Osteocyte (in vitro differentiated cells): ENCODE data around the gene ASIC1. TPM values are rescaled to one million over a fixed set of nuclear protein-coding genes. Genes with fewer than 3 reads are reported as not detected.
"Not testable (repeated sequence)": the region's sequence is repeated elsewhere in the genome, so short reads cannot be mapped to it uniquely, and the experiment has no call there.

Experiments used
- DNase-seq: peaks from one replicate; pipeline ENCODE4 v3.0.0; 2021; ENCODE audit warnings: mixed read lengths; ENCODE audit not compliant: unreplicated experiment; ENCODE audit errors: extremely low spot score
- H3K27ac Mint-ChIP-seq: one replicate; pipeline ENCODE4 v1.8.0; 2021; ENCODE audit warnings: mild to moderate bottlenecking, mixed read lengths; ENCODE audit not compliant: unreplicated experiment
- H3K27me3 Mint-ChIP-seq: one replicate; pipeline ENCODE4 v1.8.0; 2021; ENCODE audit warnings: mixed read lengths; ENCODE audit not compliant: unreplicated experiment
- H3K36me3 Mint-ChIP-seq: one replicate; pipeline ENCODE4 v1.8.0; 2021; ENCODE audit warnings: mixed read lengths; ENCODE audit not compliant: unreplicated experiment
- H3K4me1 Mint-ChIP-seq: one replicate; pipeline ENCODE4 v1.8.0; 2021; ENCODE audit warnings: mixed read lengths; ENCODE audit not compliant: unreplicated experiment
- H3K4me3 Mint-ChIP-seq: one replicate; pipeline ENCODE4 v1.8.0; 2021; ENCODE audit warnings: mild to moderate bottlenecking, moderate library complexity, mixed read lengths; ENCODE audit not compliant: unreplicated experiment
- H3K9me3 Mint-ChIP-seq: one replicate; pipeline ENCODE4 v1.8.0; 2021; ENCODE audit warnings: mixed read lengths; ENCODE audit not compliant: unreplicated experiment
- total RNA-seq: library from RNA; stranded (reverse); gene quantifications from 2 replicates; pipeline ENCODE4 v1.2.1, GENCODE V29; 2021
- TF ChIP-seq, protein P1 (sequence below): fragments of 200-600 bp; sonication (generic); IDR thresholded peaks from 2 replicates; pipeline ENCODE4 v1.5.0; 2021; ENCODE audit warnings: antibody characterized with exemption, mild to moderate bottlenecking, moderate library complexity

The ASIC1 gene
- total RNA-seq, 1 donor from 2014 or later = 2.1 TPM

- Mint-ChIP-seq H3K4me1 (peaks cover 9% of the 10 kb centered on the region), H3K9me3 (no peaks in the 10 kb centered on the region), H3K27me3 (no peaks in the 10 kb centered on the region), H3K27ac (no peak overlapping the region), H3K36me3 (no peaks in the 10 kb centered on the region), H3K4me3 (no peak overlapping the region)
- no peak for DNase-seq
- TF ChIP-seq, protein P1, sequence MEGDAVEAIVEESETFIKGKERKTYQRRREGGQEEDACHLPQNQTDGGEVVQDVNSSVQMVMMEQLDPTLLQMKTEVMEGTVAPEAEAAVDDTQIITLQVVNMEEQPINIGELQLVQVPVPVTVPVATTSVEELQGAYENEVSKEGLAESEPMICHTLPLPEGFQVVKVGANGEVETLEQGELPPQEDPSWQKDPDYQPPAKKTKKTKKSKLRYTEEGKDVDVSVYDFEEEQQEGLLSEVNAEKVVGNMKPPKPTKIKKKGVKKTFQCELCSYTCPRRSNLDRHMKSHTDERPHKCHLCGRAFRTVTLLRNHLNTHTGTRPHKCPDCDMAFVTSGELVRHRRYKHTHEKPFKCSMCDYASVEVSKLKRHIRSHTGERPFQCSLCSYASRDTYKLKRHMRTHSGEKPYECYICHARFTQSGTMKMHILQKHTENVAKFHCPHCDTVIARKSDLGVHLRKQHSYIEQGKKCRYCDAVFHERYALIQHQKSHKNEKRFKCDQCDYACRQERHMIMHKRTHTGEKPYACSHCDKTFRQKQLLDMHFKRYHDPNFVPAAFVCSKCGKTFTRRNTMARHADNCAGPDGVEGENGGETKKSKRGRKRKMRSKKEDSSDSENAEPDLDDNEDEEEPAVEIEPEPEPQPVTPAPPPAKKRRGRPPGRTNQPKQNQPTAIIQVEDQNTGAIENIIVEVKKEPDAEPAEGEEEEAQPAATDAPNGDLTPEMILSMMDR = no peak
Observed at GRCh38 chr12:50079771-50080170, 22.4 kb downstream of the ASIC1 start.

- no peaks in the 10 kb centered on the region for H3K27me3 Mint-ChIP-seq
- H3K4me3 Mint-ChIP-seq = no peak overlapping the region
- H3K36me3 Mint-ChIP-seq = no peaks in the 10 kb centered on the region
- no peak overlapping the region for H3K27ac Mint-ChIP-seq
- TF ChIP-seq, protein P1 = no peak
- no peaks in the 10 kb centered on the region for H3K9me3 Mint-ChIP-seq
- peaks cover 16% of the 10 kb centered on the region for H3K4me1 Mint-ChIP-seq
- no peak for DNase-seq
Observed at GRCh38 chr12:50081096-50081808, 23.9 kb downstream of the ASIC1 start.

GRCh38 chr12:50082644-50083043 is 25.2 kb downstream of the ASIC1 start:
- H3K27me3 Mint-ChIP-seq = no peaks in the 10 kb centered on the region
- TF ChIP-seq, protein P1 = no peak
- H3K36me3 Mint-ChIP-seq = peaks cover 6% of the 10 kb centered on the region
- DNase-seq = no peak
- H3K27ac Mint-ChIP-seq = no peak overlapping the region
- no peak overlapping the region for H3K4me3 Mint-ChIP-seq
- H3K9me3 Mint-ChIP-seq = no peaks in the 10 kb centered on the region
- peaks cover 20% of the 10 kb centered on the region for H3K4me1 Mint-ChIP-seq

DNA sequence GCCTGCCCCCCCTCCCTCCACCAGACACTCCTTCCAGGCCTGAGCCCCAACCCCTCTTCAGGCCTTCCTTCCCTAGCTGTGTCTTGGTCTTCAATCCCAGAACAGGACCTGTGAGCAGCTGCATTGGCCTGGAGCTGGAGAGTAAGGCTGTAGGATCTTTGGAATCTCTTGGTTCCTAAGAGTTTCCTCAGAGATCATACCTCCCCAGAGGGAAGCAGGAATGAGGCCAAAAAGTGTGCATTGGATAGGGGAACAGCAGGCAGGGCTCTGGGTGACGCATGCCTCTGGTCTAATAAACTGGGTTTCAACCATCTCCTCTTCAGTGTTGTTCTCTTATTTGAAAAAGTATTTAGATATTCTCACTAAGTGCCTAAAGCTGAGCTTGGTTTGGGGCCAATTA is 25.9 kb downstream of the ASIC1 start:
- H3K27me3 Mint-ChIP-seq = no peaks in the 10 kb centered on the region
- H3K4me1 Mint-ChIP-seq = peaks cover 27% of the 10 kb centered on the region
- TF ChIP-seq, protein P1 = no peak
- DNase-seq = no peak
- H3K36me3 Mint-ChIP-seq = peaks cover 12% of the 10 kb centered on the region
- H3K27ac Mint-ChIP-seq = peak overlapping the region; percentile 91
- H3K9me3 Mint-ChIP-seq = no peaks in the 10 kb centered on the region
- H3K4me3 Mint-ChIP-seq = peak overlapping the region; percentile 69

- Mint-ChIP-seq H3K4me3 (peak overlapping the region; percentile 85), H3K36me3 (peaks cover 14% of the 10 kb centered on the region), H3K4me1 (peaks cover 30% of the 10 kb centered on the region), H3K27ac (peak overlapping the region; percentile 91)
- H3K27me3 Mint-ChIP-seq, H3K9me3 Mint-ChIP-seq, DNase-seq: not testable (repeated sequence)
Observed at GRCh38 chr12:50084409-50084774, 27.0 kb downstream of the ASIC1 start.
